Measurements from ENCODE around the gene RHOBTB3. TPM values are rescaled to one million over a fixed set of nuclear protein-coding genes. Genes with fewer than 3 reads are reported as not detected.

Gene RHOBTB3
- total RNA-seq, 1 experiment from 2014 or later = 6.8 TPM

DNA sequence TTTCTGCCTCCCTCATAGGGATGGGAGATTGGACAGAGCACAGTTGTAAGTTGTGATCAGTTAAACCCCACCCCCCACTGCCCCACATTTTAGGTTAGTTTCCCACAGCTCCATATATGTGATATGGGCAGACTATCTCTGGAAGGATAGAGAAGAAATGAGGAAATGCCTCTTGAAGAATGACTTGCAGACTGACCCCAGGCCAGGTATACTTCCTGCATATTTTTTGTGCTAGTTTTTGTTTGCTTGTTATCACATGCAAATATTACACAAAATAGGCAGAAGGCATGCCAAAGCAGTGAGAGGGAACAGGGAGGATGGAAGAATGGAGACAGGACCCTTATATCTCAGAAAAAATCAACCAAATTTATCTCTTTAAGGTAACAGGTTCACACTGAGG, 101.5 kb downstream of the RHOBTB3 start:
- Histone ChIP-seq H2BK20ac (ENCODE audit: low read depth, low read length, poor library complexity, severe bottlenecking) (no peak overlapping the region), H3K23ac (ENCODE audit: insufficient read length, low read depth, low read length) (no peak overlapping the region), H3K79me2 (ENCODE audit: insufficient read depth, low read length) (no peaks in the 10 kb centered on the region), H3K4me2 (ENCODE audit: insufficient read depth, insufficient read length, low read length) (no peak overlapping the region), H3K23me2 (ENCODE audit: insufficient read length, low read depth, low read length, poor library complexity, severe bottlenecking) (no peaks in the 10 kb centered on the region), H4K5ac (ENCODE audit: insufficient read length, low read depth, low read length) (no peak overlapping the region), H2AFZ (ENCODE audit: low read length) (no peak overlapping the region), H3T11ph (ENCODE audit: low read length) (no peak overlapping the region), H2BK12ac (ENCODE audit: insufficient read length, low read depth, low read length) (no peak overlapping the region), H3K18ac (ENCODE audit: insufficient read length, low read depth, low read length) (no peak overlapping the region), H2BK5ac (ENCODE audit: insufficient read length, low read length) (no peak overlapping the region), H3K27ac (ENCODE audit: insufficient read length, low read depth, low read length) (no peak overlapping the region), H3K27me3 (ENCODE audit: insufficient read depth, low read length) (no peaks in the 10 kb centered on the region), H4K91ac (ENCODE audit: insufficient read length, low read depth, low read length) (no peak overlapping the region), H2BK15ac (ENCODE audit: low read depth, low read length) (no peak overlapping the region), H3K56ac (ENCODE audit: insufficient read length, low read depth, low read length) (no peak overlapping the region), H3K14ac (ENCODE audit: insufficient read depth, low read length) (no peak overlapping the region), H4K8ac (replicated peaks; ENCODE audit: insufficient read length, low read depth, low read length) (no peak overlapping the region), H4K20me1 (ENCODE audit: control insufficient read depth, insufficient read depth, insufficient read length) (no peaks in the 10 kb centered on the region), H3K9ac (ENCODE audit: extremely low read depth, insufficient read length, low read length) (no peak overlapping the region), H2AK5ac (ENCODE audit: insufficient read length, low read length) (no peak overlapping the region), H3K4me1 (ENCODE audit: insufficient read depth, low read length) (no peaks in the 10 kb centered on the region), H3K4ac (ENCODE audit: low read depth, low read length) (no peak overlapping the region), H3K9me3 (ENCODE audit: control insufficient read depth, low read depth, low read length) (no peaks in the 10 kb centered on the region), H3K79me1 (ENCODE audit: insufficient read depth, low read depth, low read length, poor library complexity, severe bottlenecking) (no peaks in the 10 kb centered on the region), H2BK120ac (ENCODE audit: low read depth, low read length, poor library complexity, severe bottlenecking) (no peak overlapping the region)
- H3K4me1 Mint-ChIP-seq = peaks cover 7 to 8% of the 10 kb centered on the region in 2 experiments
- H3K27me3 Mint-ChIP-seq (ENCODE audit: low read depth) = peaks cover 13% of the 10 kb centered on the region
- H3K27ac Mint-ChIP-seq = no peak overlapping the region
- no peaks in the 10 kb centered on the region for H3K36me3 Mint-ChIP-seq (ENCODE audit: insufficient read depth in 1 of 3, low read depth in 3 of 3)
- DNase-seq = no peak
- no peaks in the 10 kb centered on the region for H3K9me3 Mint-ChIP-seq
- no peak overlapping the region for H3K4me3 Mint-ChIP-seq
- TF ChIP-seq, protein P1, sequence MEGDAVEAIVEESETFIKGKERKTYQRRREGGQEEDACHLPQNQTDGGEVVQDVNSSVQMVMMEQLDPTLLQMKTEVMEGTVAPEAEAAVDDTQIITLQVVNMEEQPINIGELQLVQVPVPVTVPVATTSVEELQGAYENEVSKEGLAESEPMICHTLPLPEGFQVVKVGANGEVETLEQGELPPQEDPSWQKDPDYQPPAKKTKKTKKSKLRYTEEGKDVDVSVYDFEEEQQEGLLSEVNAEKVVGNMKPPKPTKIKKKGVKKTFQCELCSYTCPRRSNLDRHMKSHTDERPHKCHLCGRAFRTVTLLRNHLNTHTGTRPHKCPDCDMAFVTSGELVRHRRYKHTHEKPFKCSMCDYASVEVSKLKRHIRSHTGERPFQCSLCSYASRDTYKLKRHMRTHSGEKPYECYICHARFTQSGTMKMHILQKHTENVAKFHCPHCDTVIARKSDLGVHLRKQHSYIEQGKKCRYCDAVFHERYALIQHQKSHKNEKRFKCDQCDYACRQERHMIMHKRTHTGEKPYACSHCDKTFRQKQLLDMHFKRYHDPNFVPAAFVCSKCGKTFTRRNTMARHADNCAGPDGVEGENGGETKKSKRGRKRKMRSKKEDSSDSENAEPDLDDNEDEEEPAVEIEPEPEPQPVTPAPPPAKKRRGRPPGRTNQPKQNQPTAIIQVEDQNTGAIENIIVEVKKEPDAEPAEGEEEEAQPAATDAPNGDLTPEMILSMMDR (conservative IDR thresholded peaks at IDR 0.05) = no peak
